K562 (cell line): Measurements from ENCODE around the gene CCSER1. TPM values are rescaled to one million over a fixed set of nuclear protein-coding genes. Genes with fewer than 3 reads are reported as not detected.
A peak's percentile ranks its signal among the peaks of the same experiment; 100 is the strongest.

Source experiments
- ATAC-seq: fragments of 200-7000 bp; cut with Tn5 transposase; 3 replicates; pipeline ENCODE4 v1.9.1; 2020; ENCODE audit warnings: moderate library complexity
- BruUV-seq: library from RNA; stranded (reverse); fragments of 400-500 nt; replicated peaks from 2 replicates; lab custom pipeline; 2021; lab: Mats Ljungman, UMichigan
- CTCF ChIA-PET: fragments of 300-600 bp; formaldehyde crosslinking; extraction: SDS; loops from one replicate; lab custom pipeline; 2021; ENCODE audit warnings: low intra/inter-chr PET ratio; lab: Yijun Ruan, JAX
- POLR2A ChIA-PET: fragments of 300-600, 350-650 bp; sonication (Branson Sonifier 250); formaldehyde crosslinking; extraction: SDS; loops from one replicate; lab custom pipeline; 2021; ENCODE audit warnings: antibody characterized with exemption, inconsistent platforms; lab: Yijun Ruan, JAX
- DNase-seq, 4 experiments: peaks; one replicate each; pipeline versions ENCODE4 v3.0.0 to v3.0.0-alpha.2; 2011 to 2018; ENCODE audit warnings: low spot score in 3 of 4, mixed read lengths in 3 of 4; ENCODE audit errors: extremely low read depth in 1 of 4
- FAIRE-seq: peaks from 2 replicates; lab custom pipeline; 2011; peaks lifted over from hg19 to GRCh38; lab: Jason Lieb, UNC
- H2AFZ ChIP-seq: 2 replicates; pipeline ENCODE4 v1.6.0; 2011; ENCODE audit warnings: low read depth, low read length, control low read depth, inconsistent platforms
- H3K27ac ChIP-seq: fragments of 200-600 bp; 3 replicates; pipeline ENCODE4 v1.8.0; 2011; ENCODE audit warnings: low read depth, mild to moderate bottlenecking, control low read depth, inconsistent platforms, low read length, moderate library complexity, mixed read lengths; ENCODE audit errors: extremely low read depth
- H3K27me3 ChIP-seq, 2 experiments: fragments of 300-600 bp in 1 of 2; 2 replicates in 1 of 2; 3 replicates in 1 of 2; pipeline versions ENCODE4 v1.6.0 to v1.8.0; 2011; ENCODE audit warnings: inconsistent platforms in 2 of 2, low read length in 2 of 2, mild to moderate bottlenecking in 1 of 2, mixed read lengths in 1 of 2, moderate library complexity in 1 of 2; ENCODE audit not compliant: control insufficient read depth in 2 of 2, insufficient read depth in 2 of 2
- H3K36me3 ChIP-seq: fragments of 300-600 bp; 3 replicates; pipeline ENCODE4 v1.8.0; 2011; ENCODE audit warnings: mild to moderate bottlenecking, low read length, inconsistent platforms; ENCODE audit not compliant: control insufficient read depth, insufficient read depth
- H3K4me1 ChIP-seq, 2 experiments: fragments of 200-600 bp in 1 of 2; replicated peaks in 1 of 2; 2 replicates in 1 of 2; 3 replicates in 1 of 2; pipeline versions ENCODE4 v1.5.1 to v1.8.0; 2011; ENCODE audit warnings: inconsistent platforms in 2 of 2, low read length in 2 of 2, mild to moderate bottlenecking in 1 of 2, mixed read lengths in 1 of 2, moderate library complexity in 1 of 2; ENCODE audit not compliant: control insufficient read depth in 2 of 2, insufficient read depth in 2 of 2
- H3K4me2 ChIP-seq: 2 replicates; pipeline ENCODE4 v1.6.1; 2011; ENCODE audit warnings: low read length, control low read depth, inconsistent platforms, mixed read lengths; ENCODE audit not compliant: insufficient read depth
- H3K4me3 ChIP-seq: fragments of 200-600 bp; sonication (generic), shearing (Covaris generic); 2 replicates; pipeline ENCODE4 v1.5.1; 2016; ENCODE audit warnings: control low read depth, inconsistent platforms
- H3K79me2 ChIP-seq: fragments of 200-600 bp; 3 replicates; pipeline ENCODE4 v1.8.0; 2011; ENCODE audit warnings: low read length, inconsistent platforms; ENCODE audit not compliant: control insufficient read depth, insufficient read depth
- H3K9ac ChIP-seq, 2 experiments: 2 replicates each; pipeline versions ENCODE4 v1.6.0 to v1.6.1; 2011; ENCODE audit warnings: low read depth in 2 of 2, low read length in 2 of 2, control low read depth in 1 of 2, inconsistent platforms in 1 of 2, mild to moderate bottlenecking in 1 of 2, mixed read lengths in 1 of 2; ENCODE audit not compliant: insufficient read depth in 1 of 2
- H3K9me1 ChIP-seq: one replicate; pipeline ENCODE4 v1.6.0; 2011; ENCODE audit warnings: inconsistent platforms, mild to moderate bottlenecking, low read length, moderate library complexity; ENCODE audit not compliant: control insufficient read depth, insufficient read depth
- H3K9me3 ChIP-seq: replicated peaks from 2 replicates; pipeline ENCODE4 v1.5.1; 2011; ENCODE audit warnings: low read depth, low read length, inconsistent platforms; ENCODE audit not compliant: control insufficient read depth, insufficient read depth
- H4K20me1 ChIP-seq: replicated peaks from 2 replicates; pipeline ENCODE4 v1.6.1; 2011; ENCODE audit warnings: low read length, inconsistent platforms, mixed read lengths; ENCODE audit not compliant: control insufficient read depth, insufficient read depth
- CEBPB ChIP-seq: fragments of 450-650 bp; IDR thresholded peaks from 2 replicates; pipeline ENCODE4 v1.6.1; 2016; ENCODE audit warnings: missing genetic modification characterization, missing compliant biosample characterization
- CEBPG ChIP-seq, 3 experiments: fragments of 200-800 bp in 1 of 3; sonication (Bioruptor generic) in 1 of 3; sonication (generic) in 1 of 3; formaldehyde crosslinking in 1 of 3; IDR thresholded peaks in 2 of 3; conservative IDR thresholded peaks in 1 of 3; 2 replicates each; pipeline versions ENCODE4 v1.6.1 to v1.8.0; 2016 to 2022; ENCODE audit warnings: missing compliant biosample characterization in 2 of 3, missing genetic modification characterization in 2 of 3, mild to moderate bottlenecking in 1 of 3, missing genetic modification reagents in 1 of 3
- HDAC1 ChIP-seq, 2 experiments: fragments of 450-650 bp; IDR thresholded peaks; 2 replicates each; pipeline ENCODE4 v1.6.1; 2016 to 2017; ENCODE audit warnings: inconsistent platforms in 1 of 2, mild to moderate bottlenecking in 1 of 2, moderate library complexity in 1 of 2
- IFI16 ChIP-seq: fragments of 250-450 bp; sonication (Bioruptor Pico); IDR thresholded peaks from 2 replicates; pipeline ENCODE4 v2.1.2; 2022; ENCODE audit warnings: mild to moderate bottlenecking, inconsistent platforms
- WGBS: fragments of 100-300 bp; shearing (Covaris generic); methylation state at CpG from one replicate; pipeline ENCODE4 v1.1.6; 2016; ENCODE audit warnings: low coverage, mixed read lengths; ENCODE audit not compliant: insufficient coverage; ENCODE audit errors: missing lambda C conversion rate; 5-methylcytosine and 5-hydroxymethylcytosine counted together
- in situ Hi-C: fragments of 300-500 bp; cut with MboI; formaldehyde crosslinking; loops from 4 replicates; pipeline ENCODE4 v1.15.0; 2018; ENCODE audit warnings: inconsistent platforms, mixed read lengths
- intact Hi-C: fragments of 100-400 bp; cut with micrococcal nuclease; formaldehyde crosslinking; loops from 2 replicates; pipeline ENCODE4 v1.14.2; 2022
- polyA plus RNA-seq, 8 experiments: library from polyadenylated mRNA; depleted of rRNA in 4 of 8; stranded (reverse) in 5 of 8; unstranded in 3 of 8; fragments of >200 nt; fragmentation: Nextera tagmentation in 2 of 8; fragmentation: Illumina TruSeq in 1 of 8; extraction: Ambion mirVana in 2 of 8; extraction: Trizol in 1 of 8; gene quantifications; 2 replicates each; pipeline versions ENCODE4 v1.2.1 to v1.2.3, GENCODE V29; 2011 to 2014; ENCODE audit warnings: inconsistent platforms in 1 of 8, missing spikeins in 1 of 8
- total RNA-seq, 7 experiments: library from RNA; depleted of rRNA in 6 of 7; stranded (reverse); fragments of >200 nt in 6 of 7; fragmentation: Illumina TruSeq in 2 of 7; extraction: Trizol in 2 of 7; gene quantifications; 2 replicates each; pipeline versions ENCODE4 v1.2.1 to v1.2.3, GENCODE V29; 2011 to 2021; ENCODE audit warnings: low replicate concordance in 1 of 7

CCSER1 gene
- total and polyA plus RNA-seq, 9 of the 15 experiments (the other 6 are each of a cell fraction or from before 2014, with no cell fraction given) = not detected

DNA sequence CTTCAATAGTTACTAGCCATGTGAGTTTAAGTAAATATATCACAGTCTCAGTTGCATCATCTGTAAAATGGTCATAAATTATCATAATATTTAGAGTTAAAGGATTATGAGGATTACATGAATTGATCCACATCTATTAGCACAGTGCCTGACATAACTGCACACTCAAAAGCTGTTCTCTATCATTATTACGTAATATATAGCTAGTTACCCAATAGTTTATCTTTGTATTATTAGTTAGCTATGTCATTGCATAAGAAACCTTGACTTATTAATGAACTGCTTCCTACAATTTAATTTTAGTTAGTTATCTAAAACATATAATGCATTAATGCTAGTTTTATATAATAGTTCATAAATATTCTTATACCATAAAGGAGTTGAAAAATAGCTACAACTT is 1099.7 kb downstream of the CCSER1 start:
- H2AFZ ChIP-seq = no peak overlapping the region
- in situ Hi-C loops (no loop called here), intact Hi-C loops (no loop called here)
- ChIA-PET CTCF (no interaction called here), POLR2A (no interaction called here)
- ATAC-seq (no peak), DNase-seq (no peak), FAIRE-seq (no peak)
- no peak overlapping the region for H3K4me3 ChIP-seq
- no peaks in the 10 kb centered on the region for H3K36me3 ChIP-seq
- no peaks in the 10 kb centered on the region for H3K4me1 ChIP-seq
- H3K9me1 ChIP-seq = no peaks in the 10 kb centered on the region
- H3K27me3 ChIP-seq = no peaks in the 10 kb centered on the region
- H3K9me3 ChIP-seq = no peaks in the 10 kb centered on the region
- no peaks in the 10 kb centered on the region for H4K20me1 ChIP-seq
- BruUV-seq = no TSS peak
- H3K4me2 ChIP-seq = no peak overlapping the region
- H3K27ac ChIP-seq = no peak overlapping the region
- TF ChIP-seq CEBPB (tag) (peak; percentile 52; the same call in 1 of the 2 replicates), CEBPG (CRISPR knock-in tag; IDR thresholded peaks at IDR 0.05) (no peak), CEBPG (tag; conservative IDR thresholded peaks at IDR 0.05 in 1 of 2, IDR thresholded peaks at IDR 0.05 in 1 of 2) (peak; percentile 12 to 78; a peak in 2 of 4 replicates), HDAC1 (IDR thresholded peaks at IDR 0.05) (no peak)
- H3K79me2 ChIP-seq = no peaks in the 10 kb centered on the region
- no peak overlapping the region for H3K9ac ChIP-seq
- WGBS = 5% methylated on average over 1 of the region's 1 CpG

GRCh38 chr4:91228659-91229058 is 1101.5 kb downstream of the CCSER1 start:
- BruUV-seq = no TSS peak
- no peak for DNase-seq
- Histone ChIP-seq H3K9ac (no peak overlapping the region), H3K4me3 (no peak overlapping the region), H3K36me3 (no peaks in the 10 kb centered on the region), H3K4me1 (no peaks in the 10 kb centered on the region), H4K20me1 (no peaks in the 10 kb centered on the region), H3K27ac (no peak overlapping the region), H3K9me3 (no peaks in the 10 kb centered on the region), H3K27me3 (no peaks in the 10 kb centered on the region), H3K9me1 (no peaks in the 10 kb centered on the region), H3K79me2 (no peaks in the 10 kb centered on the region), H2AFZ (no peak overlapping the region), H3K4me2 (no peak overlapping the region)
- no peak for TF ChIP-seq IFI16
- ChIA-PET CTCF (no interaction called here), POLR2A (no interaction called here)
- ATAC-seq = no peak
- intact Hi-C loops (no loop called here), in situ Hi-C loops (no loop called here)
- 0% methylated on average over 2 of the region's 3 CpGs for WGBS
- FAIRE-seq = no peak
